GM19025 (cell line): ENCODE results near the gene JADE1.

Experiments used
- ATAC-seq: cut with Tn5 transposase; IDR thresholded peaks from one replicate; pipeline ENCODE4 v1.9.1; 2021; ENCODE audit warnings: mild to moderate bottlenecking, low read depth, moderate library complexity; ENCODE audit not compliant: unreplicated experiment

Gene JADE1

DNA sequence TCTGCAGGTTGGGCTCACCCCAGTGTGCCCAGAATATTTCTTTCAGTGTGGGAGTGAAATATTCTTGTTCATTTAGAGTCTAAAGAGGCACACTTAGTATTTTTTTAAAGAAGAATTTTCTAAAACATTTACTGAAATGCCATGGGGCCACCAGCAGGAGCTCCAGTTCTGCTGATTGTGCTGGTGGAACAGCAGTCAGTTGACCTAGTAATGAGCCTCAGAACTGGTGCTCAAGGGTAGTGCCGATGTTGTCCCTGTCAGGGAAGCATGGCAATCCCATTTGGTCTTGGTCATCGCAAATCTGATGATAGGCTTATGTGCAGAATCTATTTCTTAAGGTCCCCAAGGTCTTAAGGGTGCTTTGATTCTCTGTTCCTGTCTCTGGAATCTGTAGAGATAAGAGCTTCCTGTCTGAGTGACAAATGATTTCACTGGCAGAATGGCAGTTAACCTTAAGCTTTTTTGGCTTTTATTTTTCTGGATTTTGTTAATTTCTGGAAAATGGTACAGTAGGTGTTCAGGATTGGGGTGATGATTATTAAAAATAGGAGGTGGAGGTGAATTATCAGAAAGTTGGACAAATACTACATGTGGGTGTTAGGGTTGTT is 31.3 kb downstream of the JADE1 start:
- ATAC-seq: no peak

DNA sequence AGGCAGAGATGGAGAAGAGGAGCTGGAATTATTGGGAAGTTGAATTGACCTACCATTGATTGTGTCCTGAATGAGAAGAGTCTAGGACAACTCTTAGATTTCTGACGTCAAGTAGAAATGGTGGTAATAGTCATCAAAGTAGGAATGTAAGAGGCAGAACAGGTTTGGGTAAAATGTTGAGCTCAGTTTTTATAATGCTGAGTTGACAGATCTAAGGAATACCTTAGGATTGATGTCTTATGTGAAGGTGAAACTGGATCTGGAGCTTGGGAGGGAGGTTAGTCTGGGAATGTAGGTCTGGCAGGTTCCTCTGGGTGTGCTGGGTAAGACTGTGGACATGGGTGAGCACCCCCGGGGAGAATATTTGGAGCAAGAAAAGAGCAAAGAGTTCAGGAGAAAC is 31.9 kb downstream of the JADE1 start:
- no peak for ATAC-seq

DNA sequence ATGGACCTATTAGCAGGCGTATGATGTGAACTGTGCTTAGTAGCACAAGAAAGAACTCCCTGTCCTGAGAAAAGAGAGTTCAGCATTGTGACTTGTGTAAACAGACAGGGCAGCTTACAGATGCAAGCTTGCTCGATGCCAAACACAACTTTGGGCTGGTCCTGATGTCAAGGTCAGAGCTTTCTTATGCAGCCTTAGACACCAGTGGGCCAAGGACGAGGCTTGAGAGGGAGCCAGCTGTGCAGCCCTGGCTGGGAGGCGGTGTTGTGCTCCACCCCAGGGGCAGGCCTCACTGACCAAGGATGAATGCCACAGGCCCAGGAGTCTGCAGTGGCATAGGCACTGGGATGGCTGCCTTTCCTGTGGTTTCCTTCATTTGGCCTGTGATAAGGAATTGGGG is 35.4 kb downstream of the JADE1 start:
- ATAC-seq: no peak

DNA sequence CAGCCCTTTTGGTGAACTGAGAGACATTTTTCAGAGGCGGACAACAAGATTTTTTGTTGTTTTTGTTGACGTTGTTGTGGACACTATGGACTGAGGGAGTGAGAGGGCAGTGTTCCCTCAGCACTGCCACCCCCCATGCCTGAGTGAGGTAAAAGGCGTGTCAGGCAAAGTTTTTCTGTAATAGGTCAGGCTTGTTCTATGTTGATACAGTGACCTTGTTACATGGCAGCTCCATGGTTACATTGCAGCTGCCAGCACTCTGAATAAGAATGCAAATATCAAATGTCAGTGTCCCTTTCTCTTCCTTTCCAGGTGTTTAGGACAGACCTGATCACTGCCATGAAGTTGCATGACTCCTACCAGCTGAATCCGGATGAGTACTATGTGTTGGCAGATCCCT is 36.6 kb downstream of the JADE1 start:
- no peak for ATAC-seq

DNA sequence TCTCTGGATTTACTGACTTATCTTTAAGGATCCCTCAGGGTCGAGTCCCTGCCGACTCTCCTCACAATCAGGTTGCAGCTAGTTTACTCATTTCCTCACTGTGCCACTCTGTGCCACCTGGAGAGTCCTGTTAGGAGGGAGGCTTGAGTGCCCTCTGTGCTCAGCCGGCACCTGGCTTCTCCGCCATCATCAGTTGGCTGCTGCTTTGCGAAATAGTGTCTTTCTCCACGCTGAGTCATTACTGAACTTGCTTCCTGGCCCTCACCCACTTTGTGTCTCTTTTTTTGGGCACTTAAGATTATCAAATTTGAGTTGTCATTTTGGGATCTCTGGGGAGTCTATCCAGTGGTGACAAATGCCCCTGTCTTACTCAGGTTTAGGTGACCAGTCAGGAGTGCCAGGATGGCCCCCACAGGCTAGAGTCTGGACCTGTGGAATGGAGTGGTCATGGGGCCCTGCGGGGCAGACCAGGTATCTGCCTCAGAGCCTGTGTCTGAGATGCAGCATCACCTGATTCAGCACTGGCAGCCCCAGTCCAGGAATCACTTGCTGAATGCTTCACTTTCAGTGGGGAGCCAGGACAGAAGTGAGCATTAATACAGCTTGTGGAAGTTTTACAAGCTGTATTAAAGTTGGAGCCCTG is 37.7 kb downstream of the JADE1 start:
- ATAC-seq: no peak

DNA sequence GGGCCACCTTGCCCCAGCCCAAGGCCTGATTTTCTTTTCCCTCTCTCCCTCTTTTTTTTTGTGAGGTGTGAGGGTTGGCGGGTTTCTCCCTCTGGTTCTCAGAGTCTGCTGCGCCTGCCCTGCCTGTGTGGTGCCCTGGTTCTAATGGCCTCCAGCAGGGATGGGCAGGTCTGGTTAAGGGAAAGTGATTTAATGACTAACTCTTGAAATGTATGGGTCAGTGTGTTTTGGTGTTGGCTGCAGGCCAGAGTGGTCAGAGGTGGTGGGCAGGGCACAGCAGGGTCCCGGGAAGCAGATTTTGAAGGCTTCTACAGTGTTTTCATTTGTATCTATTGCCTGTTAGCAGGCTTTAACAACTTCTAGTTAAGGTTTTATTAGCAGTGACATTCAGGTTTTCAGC is 39.0 kb downstream of the JADE1 start:
- no peak for ATAC-seq

DNA sequence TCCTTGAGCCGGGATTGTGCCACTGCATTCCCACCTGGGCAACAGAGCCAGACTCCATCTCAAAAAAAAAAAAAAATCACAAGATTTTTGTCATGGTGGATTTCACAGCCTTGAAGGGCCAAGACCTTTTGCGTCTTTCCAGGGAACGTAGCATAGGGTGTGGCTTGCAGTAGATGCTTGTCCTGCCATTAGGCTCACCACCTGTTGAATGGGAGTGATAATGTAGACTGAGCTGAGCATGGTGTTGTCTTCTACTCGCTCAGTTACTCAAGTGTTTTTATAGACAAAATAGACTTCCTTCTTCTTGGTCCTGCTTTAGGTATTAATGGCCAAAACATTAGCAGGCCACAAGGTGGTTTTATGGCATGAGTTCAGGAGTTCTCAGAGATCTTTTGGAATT is 40.8 kb downstream of the JADE1 start:
- no peak for ATAC-seq

DNA sequence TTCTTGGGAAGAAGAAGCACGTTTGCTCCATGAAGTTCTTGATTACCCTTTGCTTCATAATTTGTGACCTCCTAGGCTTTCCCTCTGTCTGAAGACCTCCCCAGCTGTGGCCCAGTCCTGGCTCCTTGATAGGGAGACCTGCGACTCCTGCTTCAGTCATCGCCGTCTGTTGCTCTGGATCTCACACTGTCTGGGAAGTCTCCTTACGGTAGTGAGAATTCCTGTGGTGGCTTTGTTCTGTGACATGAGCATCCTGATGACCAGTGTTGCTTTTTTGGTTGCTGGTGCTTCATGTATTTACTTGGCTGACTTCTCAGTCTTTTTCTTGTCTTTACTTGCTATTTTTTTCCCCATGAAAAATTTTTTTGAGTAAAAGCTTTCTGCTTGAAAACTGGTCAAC is 44.2 kb downstream of the JADE1 start:
- ATAC-seq: no peak

DNA sequence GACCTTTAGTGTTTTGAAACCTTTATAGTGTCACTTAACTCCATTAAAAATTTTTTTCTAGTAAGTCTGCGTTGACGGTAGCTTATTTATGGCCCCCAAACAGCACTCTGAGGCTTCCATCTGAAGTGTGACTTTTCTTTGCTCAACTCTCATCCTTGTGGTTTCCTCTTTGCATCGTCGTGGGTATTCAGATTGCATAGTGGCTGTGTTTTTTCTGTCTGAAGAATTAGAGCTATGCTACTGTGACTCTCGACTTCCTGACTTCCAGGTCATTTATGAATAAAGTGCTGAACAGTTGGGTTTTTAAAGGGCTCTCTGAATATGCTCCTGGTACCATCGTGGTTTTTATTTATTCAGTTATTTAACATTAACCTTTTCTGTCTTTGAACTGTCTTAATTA is 44.9 kb downstream of the JADE1 start:
- no peak for ATAC-seq

DNA sequence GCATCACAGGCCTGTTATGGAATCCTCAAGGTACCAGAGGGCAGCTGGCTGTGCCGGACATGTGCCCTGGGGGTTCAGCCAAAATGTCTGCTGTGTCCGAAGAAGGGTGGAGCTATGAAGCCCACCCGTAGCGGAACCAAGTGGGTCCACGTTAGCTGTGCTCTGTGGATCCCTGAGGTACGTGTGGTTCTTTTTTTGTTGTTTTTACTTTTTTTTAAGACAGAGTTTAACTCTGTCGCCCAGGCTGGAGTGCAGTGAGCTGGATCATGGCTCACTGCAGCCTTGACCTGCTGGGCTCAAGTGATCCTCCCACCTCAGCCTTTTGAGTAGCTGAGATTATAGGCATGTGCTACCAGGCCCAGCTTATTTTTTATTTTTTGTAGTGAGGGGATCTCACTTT is 46.1 kb downstream of the JADE1 start:
- no peak for ATAC-seq

DNA sequence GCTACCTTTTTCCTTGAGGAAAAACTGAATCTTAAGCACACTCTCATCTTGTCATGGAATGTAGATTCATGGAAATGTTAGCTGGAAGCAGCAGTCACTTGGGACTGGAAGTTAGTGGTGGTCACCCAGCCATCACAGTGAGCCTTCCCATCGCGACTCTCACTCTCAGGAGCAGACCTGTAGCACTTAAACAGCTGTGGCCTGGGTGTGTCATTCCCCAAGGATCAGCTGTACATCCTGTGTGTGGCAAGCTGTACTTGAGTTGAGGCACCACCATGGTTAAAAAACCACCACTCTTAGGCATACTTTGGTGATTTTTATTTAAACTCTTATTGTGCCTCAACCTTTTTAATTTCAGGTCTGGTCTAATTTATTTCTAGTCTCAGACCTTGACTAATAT is 46.7 kb downstream of the JADE1 start:
- ATAC-seq: no peak

DNA sequence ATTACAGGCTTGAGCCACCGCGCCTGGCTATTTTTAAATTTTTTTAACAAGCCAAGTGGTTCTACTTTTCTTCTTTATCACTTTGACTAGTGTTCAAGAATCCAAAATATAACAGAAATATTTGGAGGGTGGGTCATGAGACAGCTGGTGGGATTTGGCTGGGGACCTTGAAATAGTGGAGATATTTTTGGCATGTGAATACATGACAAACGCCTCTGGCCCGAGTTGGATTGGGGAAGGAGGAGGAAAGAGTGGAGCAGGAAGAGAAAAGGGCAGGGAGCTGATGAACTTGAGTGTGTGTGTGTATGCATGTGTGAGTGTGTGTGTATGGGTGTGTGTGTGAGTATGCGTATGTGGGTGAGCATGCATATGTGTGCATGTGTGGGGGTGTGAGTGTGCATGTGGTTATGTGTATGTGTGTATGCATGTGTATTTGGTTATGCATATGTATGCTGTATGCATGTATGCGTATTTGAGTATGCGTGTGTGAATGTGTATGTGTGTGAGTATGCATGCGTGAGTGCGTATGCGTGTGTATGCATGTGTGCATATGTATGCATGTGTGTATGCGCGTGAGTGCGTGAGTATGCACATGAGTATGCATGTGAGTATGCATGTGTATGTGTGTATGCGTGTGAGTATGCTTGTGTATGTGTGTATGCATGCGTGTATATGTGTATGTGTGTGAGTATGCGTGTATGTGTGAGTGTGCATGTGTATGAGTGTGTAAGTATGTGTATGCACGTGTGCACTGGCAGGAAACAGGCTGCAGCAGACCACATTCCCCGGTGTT is 49.6 kb downstream of the JADE1 start:
- ATAC-seq: no peak

DNA sequence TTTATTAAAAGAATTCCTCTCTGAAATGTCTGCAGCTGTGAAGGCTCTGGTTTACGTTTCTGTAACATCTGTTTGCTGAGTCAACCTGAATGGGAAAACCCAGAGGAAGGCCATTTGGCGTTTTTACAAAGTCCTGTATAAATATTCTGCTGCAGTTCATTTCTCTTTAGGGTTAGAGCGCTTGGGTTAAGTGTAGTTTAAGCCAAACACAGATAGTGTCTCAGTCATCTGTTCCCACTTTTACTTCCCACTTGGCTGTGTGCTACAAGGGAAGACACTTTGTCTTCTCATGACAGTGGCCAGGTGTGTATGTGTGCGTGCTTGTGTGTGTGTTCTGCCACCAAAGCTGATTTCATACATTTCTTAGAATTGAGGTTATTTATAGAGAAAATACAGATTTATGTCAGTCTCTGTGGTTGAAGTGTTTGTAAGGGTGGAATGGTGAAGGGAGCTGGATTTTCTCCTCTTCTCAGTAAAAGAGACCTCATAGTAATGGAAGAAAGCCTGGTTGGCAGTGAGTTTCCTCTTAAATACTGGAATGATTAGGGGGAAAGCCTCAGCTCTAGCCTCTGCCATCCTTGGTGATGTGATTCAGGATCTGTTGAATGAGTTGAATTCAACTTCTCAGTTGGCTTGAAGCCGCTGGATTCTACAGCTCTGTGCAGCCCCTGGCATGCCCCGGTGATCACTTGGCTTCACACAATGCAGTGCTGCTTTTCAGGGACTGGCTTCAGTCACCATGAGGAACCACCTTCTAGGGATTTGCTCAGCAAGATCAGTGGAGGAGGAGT is 50.6 kb downstream of the JADE1 start:
- ATAC-seq: no peak

DNA sequence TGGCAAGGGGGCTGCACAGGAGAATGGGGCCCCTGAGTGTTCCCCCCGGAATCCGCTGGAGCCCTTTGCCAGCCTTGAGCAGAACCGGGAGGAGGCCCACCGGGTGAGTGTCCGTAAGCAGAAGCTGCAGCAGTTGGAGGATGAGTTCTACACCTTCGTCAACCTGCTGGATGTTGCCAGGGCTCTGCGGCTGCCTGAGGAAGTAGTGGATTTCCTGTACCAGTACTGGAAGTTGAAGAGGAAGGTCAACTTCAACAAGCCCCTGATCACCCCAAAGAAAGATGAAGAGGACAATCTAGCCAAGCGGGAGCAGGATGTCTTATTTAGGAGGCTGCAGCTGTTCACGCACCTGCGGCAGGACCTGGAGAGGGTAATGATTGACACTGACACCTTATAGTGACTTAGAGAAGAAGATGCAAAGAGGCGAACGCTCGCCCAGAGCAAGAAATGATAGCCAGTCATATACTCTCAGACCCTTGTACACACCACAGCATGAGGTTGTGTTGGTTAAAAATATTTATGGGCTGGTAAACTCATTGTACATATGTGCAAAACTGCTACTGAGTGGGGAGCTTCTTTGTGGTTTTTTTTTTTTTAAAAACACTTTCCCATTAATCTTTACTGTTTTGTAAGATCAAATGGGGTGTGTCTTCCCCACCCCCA is 52.5 kb downstream of the JADE1 start:
- peak; percentile 9 for ATAC-seq

DNA sequence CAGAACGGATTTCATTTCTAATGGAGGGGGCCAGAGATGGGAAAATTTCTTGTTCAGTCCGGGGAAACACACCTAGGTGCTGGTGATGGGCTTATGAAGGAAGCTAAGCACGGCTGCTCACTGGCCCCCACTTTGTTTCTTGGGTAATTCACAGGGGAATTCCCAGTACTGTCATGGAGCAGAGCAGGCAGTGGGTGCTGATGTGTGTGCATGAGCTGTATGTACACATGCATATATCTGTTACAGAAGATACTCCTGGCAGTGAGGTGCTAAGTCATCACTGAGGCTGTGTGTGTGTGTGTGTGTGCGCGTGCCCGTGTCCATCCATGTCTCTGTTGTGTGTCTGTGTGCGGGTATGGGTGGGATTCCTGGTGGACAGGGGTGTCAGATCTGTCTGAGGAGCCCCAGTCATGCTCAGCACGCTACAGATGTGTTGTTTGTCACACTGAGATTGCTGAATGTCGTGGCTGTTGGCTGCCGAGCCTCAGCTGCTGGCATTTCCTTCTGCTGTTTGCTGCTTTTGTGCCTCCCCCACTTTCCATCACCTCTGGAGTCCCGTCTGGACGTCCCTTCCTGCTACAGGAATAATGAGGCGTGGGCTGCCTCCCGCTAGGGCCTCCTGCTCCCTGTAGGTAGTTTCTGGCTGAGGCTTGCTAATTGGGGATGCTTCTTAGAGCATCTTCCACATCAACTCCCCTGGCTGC is 53.3 kb downstream of the JADE1 start:
- ATAC-seq: peak; percentile 68

DNA sequence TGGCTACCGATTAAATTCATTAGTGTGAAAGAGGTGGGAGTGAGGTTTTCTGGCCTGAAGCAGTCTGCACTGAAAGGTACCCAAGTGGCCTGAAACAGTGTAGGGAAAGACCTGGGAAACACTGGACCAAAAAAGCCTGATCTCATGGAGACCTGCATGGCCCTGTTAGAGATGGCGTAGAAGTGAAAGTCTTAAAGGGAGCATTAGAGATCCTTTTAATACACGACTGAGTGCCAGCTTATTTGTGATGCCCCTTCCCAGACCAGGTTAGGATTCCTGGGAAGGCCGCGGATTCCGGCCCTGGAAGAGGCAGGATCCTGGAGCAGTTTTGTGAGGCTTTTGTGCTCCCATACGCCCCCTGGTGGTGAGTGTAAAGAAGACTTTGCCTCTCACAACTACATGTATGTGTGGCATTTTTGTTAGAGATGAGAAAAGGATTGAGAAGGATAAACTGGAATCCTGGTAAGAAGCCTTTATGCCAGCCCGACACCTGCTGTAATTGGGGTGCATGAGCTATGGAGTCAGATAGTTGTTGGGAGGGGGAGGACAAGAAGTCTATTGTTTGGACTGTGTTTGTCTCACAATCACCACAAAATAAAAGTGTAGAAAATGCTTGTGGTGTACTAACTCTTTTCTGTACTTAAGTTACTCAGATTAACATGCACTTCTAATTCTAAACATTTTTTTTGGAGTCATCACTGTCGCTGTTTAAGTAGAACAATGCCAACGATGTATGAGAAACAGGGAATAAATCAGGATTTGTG is 54.0 kb downstream of the JADE1 start:
- ATAC-seq: no peak

DNA sequence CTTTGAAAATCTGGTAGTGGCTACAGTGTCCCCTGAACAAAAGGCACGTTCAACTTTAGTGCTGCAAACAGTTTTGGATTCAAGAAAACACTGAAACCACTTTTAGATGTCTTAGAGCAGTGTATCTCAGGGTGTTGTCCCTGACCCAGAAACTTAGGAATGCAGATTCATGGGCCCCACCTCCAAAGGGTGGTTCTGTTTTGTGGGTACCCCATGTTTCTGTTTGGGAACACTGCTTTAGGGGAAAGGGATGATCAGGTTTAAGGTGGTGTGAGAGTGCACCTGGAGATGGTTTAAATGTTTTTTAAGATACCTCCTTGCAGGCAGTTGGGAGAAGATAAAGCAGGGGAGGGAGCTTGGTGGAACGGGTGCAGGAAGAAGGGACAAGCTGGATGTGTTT is 55.6 kb downstream of the JADE1 start:
- no peak for ATAC-seq

DNA sequence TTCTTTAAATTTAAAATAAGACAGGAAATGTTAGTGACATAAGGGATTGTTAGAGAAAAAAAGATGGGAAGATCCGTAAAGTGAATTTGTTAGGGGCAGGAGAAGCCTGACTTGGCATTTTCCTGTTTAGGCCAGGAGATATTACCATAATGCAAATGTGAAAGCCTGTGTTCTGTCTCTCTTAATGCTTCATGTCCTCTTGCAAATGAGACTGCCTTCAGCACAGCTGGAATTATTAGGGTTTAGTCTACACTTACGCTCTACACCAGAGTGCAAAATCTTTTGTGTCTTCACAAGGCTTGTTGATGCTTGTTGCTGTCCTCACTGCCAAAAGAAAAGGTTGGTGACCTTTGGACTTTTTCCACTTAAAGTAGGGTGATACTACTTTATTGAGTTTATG is 56.8 kb downstream of the JADE1 start:
- ATAC-seq: no peak

DNA sequence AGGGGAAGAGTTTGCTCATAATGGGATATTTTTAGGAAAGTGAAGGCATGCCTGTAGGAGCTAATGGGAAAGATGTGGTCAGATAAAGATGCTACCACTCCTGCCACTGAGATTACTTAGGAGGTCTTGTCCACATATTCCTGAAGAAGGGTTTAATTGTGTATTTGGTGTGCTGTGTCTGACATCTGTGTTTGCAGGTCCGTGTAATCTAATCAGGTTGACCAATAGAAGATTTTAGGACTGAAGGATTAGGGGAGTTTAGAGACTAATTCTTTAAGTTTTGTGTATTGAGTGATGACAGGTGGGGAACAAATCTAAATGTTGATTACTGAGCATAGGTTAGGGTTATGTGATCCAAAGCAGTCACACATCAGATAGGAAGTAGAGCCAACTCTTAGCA is 57.2 kb downstream of the JADE1 start:
- ATAC-seq: no peak
